HG02970 (cell line): ENCODE results near the gene CAMTA1.

Source experiments
- ATAC-seq: cut with Tn5 transposase; IDR thresholded peaks from one replicate; pipeline ENCODE4 v1.9.1; 2021; ENCODE audit warnings: mild to moderate bottlenecking, moderate library complexity, moderate number of reproducible peaks; ENCODE audit not compliant: unreplicated experiment, low FRiP score

Gene CAMTA1

GRCh38 chr1:7721940-7722669, 936.9 kb downstream of the CAMTA1 start:
- no peak for ATAC-seq

DNA sequence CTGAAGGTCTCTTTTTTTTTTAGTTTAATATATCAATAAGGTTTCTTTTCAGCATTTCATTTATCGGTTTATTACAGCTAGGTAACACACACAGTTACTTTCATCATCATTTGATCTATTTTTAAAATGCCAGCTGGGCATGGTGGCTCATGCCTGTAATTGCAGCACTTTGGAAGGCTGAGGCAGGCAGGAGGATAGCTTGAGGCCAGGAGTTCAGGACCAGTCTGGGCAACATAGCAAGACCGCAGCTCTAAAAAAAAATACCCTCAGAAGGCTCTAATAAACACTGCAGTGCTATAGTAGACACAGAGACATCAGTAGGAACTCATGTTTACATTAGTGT, 937.4 kb downstream of the CAMTA1 start:
- no peak for ATAC-seq

DNA sequence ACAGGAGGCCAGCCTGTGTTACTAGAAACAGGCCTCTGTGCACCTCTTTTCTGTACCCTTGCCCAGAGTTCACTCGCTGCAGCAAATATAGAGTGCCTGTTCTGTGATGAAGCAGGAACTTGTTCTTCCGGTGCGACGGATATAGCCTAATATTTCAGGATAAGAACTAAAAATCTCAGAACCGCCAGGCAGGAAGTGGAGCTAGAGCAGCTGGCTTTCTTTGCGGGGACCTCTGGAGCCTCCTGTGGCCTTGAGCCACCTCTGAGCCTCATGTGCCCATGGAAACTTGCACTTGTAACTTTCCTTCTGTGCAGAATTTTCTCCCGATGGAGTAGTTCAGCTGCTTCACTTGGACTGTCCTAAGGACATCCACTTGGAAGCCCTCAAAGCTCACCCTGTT, 941.4 kb downstream of the CAMTA1 start:
- ATAC-seq: no peak

DNA sequence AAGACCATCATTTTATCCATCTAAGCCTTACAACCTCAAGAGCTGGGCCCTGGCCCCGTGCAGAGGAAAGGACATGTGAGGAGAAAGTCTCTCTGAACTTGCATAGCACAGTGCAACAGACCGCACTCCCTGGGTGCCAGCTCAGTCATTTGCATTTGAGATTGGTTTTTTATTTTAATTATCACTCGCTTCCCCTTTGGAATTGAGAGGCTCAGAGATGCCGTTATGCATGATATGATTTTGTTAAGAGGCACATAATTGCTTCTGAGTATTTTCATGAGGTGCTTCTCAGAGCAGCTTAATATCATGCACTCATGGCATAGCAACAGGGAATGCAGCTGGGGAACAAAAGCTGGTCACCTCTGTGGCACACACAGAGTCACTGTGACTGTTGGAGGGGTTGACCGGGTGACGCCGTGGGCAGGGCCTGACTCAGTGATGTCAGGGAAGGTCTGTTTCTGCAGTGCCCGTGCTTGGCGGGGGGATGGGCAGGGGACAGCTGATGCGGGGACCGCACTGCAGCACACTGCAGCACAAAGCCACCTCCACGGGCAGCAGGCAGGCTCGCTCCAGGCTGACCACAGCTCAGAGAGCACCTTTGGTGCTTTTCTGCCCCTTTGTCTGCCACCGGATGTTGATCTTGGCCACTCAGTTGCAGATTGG, 942.7 kb downstream of the CAMTA1 start:
- no peak for ATAC-seq

GRCh38 chr1:7729761-7730160, 944.5 kb downstream of the CAMTA1 start:
- ATAC-seq: no peak

DNA sequence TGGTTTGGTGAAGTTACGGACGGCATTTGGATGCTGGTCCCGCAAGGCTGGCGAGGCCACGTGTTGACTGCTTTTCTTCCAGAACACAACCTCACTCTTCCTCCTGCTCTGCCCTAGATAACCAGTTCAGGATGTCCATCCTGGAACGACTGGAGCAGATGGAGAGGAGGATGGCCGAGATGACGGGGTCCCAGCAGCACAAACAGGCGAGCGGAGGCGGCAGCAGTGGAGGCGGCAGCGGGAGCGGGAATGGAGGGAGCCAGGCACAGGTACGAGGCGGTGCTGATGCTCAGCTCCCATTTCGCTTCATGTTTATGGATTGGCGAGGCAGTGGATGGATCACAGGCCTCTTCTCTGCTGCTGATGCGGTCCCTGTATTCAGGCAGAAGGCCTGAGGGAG, 947.1 kb downstream of the CAMTA1 start:
- no peak for ATAC-seq

- no peak for ATAC-seq
Measured at GRCh38 chr1:7733276-7733675, 948.0 kb downstream of the CAMTA1 start.

GRCh38 chr1:7738044-7738443, 952.8 kb downstream of the CAMTA1 start:
- no peak for ATAC-seq

GRCh38 chr1:7743346-7743745, 958.1 kb downstream of the CAMTA1 start:
- ATAC-seq: no peak

DNA sequence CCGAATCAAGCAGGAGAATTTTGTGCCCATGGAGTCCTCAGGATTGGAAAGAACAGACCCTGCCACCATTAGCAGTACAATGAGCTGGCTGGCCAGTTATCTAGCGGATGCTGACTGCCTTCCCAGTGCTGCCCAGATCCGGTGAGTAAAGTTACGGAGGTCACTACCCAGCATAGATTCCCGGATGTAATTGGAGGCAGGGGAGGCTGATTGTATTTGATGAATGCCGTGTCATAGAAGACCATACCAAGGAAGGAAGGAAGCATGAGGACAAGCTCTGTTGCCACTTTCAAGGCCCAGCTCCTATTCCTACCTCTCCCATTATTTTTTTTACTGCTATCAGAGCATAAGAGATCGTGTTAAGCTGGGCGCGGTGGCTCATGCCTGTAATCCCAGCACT, 959.6 kb downstream of the CAMTA1 start:
- no peak for ATAC-seq

DNA sequence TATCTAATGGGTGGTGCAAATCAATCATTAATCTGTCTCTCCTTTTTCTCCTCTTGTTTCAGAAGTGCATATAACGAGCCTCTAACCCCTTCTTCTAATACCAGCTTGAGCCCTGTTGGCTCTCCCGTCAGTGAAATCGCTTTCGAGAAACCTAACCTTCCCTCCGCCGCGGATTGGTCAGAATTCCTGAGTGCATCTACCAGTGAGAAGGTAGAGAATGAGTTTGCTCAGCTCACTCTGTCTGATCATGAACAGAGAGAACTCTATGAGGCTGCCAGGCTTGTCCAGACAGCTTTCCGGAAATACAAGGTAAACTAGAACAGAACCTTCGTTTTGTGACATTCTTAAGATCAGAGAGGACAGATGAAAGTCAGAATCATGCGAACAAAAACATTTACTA, 960.5 kb downstream of the CAMTA1 start:
- no peak for ATAC-seq

- ATAC-seq: no peak
Measured at GRCh38 chr1:7747605-7748004, 962.4 kb downstream of the CAMTA1 start.

DNA sequence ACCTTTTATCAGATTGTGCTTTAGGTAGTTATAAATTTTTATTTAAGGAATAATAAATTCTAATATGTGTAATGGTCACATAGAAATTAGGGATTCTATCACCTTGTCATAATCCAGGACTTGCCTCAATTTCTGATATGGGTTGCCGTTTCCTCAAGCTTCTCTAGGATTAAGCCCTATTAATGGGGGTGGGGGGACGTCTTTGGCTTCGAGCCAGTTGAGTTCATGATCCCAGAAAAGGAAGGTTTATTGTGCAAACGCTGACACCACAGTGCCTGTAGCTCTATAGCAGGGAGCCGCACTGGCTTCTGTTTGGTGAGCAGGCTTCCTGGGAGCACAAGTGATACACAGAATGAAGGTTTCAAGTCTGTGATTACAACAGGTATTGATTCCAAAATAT, 963.9 kb downstream of the CAMTA1 start:
- ATAC-seq: no peak

DNA sequence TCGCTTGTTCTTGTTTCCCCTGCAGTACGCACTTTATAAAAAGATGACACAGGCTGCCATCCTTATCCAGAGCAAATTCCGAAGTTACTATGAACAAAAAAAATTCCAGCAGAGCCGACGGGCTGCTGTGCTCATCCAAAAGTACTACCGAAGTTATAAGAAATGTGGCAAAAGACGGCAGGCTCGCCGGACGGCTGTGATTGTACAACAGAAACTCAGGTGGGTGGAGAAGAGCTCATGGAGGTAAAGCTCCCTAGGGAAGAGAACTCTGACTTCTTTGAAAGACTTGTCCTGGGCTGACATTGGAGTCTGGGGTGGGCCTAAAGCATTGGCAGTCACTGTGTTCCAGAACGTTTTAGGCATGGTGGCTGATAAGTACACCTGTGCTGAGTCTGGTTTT, 965.9 kb downstream of the CAMTA1 start:
- no peak for ATAC-seq

- no peak for ATAC-seq
Measured at GRCh38 chr1:7752512-7753417, 967.5 kb downstream of the CAMTA1 start.

DNA sequence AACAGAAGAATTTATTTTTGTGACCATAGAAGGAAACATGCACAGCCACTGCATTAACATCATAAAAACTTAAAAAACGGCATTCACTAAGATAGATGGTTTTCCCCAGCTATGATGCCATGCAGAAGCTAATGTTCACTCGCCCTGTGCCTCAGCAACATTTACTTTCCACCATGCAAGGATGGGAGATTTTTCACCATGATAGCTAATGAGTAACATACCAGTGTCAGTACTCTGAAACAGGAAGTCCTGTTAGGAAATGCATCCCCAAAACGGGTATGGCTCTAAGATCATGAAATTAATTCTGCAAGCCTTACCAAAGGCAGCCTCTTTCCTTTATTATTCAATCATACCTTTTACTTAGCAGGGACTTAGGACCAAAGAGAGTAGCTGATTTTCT, 968.4 kb downstream of the CAMTA1 start:
- no peak for ATAC-seq

GRCh38 chr1:7754234-7754633, 969.0 kb downstream of the CAMTA1 start:
- no peak for ATAC-seq

GRCh38 chr1:7755448-7755847, 970.2 kb downstream of the CAMTA1 start:
- no peak for ATAC-seq

DNA sequence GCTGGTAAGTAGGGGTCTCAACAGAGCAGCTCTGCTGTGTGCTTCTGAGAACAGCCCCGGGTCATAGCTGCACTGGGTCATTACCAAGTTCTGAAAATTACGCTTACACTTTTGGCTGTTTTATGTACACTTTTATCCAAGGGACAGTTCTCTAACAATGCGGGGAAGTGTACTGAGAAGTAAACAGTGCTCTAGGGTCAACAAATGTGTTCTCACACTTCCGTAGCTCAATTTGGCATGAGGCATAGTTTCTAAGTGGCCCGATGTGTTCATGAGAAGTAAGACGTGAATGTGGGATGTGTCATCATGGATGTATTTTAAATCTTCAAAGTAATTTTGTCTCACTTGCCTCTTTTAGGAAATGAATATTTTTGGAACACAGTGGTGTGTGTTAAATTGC, 975.0 kb downstream of the CAMTA1 start:
- ATAC-seq: no peak

- ATAC-seq: no peak
Measured at GRCh38 chr1:7761103-7761502, 975.8 kb downstream of the CAMTA1 start.

GRCh38 chr1:7767176-7767575, 981.9 kb downstream of the CAMTA1 start:
- ATAC-seq: no peak
